DMS79 (cell line): ENCODE results near the gene DYNC1I1.

Source experiments
- DNase-seq: peaks from one replicate; lab custom pipeline; 2025; lab: John Stamatoyannopoulos, UW

DYNC1I1 gene

GRCh38 chr7:95971716-95972115 is 199.4 kb downstream of the DYNC1I1 start:
- no peak for DNase-seq

- DNase-seq: no peak
Observed at GRCh38 chr7:95972523-95972922, 200.2 kb downstream of the DYNC1I1 start.

GRCh38 chr7:95974108-95974507 is 201.8 kb downstream of the DYNC1I1 start:
- no peak for DNase-seq

GRCh38 chr7:95976369-95977060 is 204.2 kb downstream of the DYNC1I1 start:
- DNase-seq: no peak

- DNase-seq: no peak
Observed at GRCh38 chr7:95977994-95978393, 205.6 kb downstream of the DYNC1I1 start.

- DNase-seq: no peak
Observed at GRCh38 chr7:95980167-95980566, 207.8 kb downstream of the DYNC1I1 start.

GRCh38 chr7:95980706-95981105 is 208.4 kb downstream of the DYNC1I1 start:
- no peak for DNase-seq

- DNase-seq: peak; percentile 21
Observed at GRCh38 chr7:95986178-95986764, 213.9 kb downstream of the DYNC1I1 start.

- peak; percentile 47 for DNase-seq
Observed at GRCh38 chr7:95989301-95989700, 216.9 kb downstream of the DYNC1I1 start.

- DNase-seq: no peak
Observed at GRCh38 chr7:95993380-95993779, 221.0 kb downstream of the DYNC1I1 start.

GRCh38 chr7:95996174-95996573 is 223.8 kb downstream of the DYNC1I1 start:
- DNase-seq: no peak

GRCh38 chr7:95996886-95997285 is 224.5 kb downstream of the DYNC1I1 start:
- no peak for DNase-seq

- DNase-seq: no peak
Observed at GRCh38 chr7:95997632-95998031, 225.3 kb downstream of the DYNC1I1 start.

GRCh38 chr7:95999481-95999880 is 227.1 kb downstream of the DYNC1I1 start:
- DNase-seq: no peak

- no peak for DNase-seq
Observed at GRCh38 chr7:96004578-96004977, 232.2 kb downstream of the DYNC1I1 start.

- DNase-seq: no peak
Observed at GRCh38 chr7:96005271-96005670, 232.9 kb downstream of the DYNC1I1 start.

- no peak for DNase-seq
Observed at GRCh38 chr7:96009148-96009547, 236.8 kb downstream of the DYNC1I1 start.

- no peak for DNase-seq
Observed at GRCh38 chr7:96013836-96014235, 241.5 kb downstream of the DYNC1I1 start.

- no peak for DNase-seq
Observed at GRCh38 chr7:96014617-96015016, 242.3 kb downstream of the DYNC1I1 start.

- no peak for DNase-seq
Observed at GRCh38 chr7:96016056-96016586, 243.8 kb downstream of the DYNC1I1 start.

GRCh38 chr7:96016735-96017134 is 244.4 kb downstream of the DYNC1I1 start:
- no peak for DNase-seq

GRCh38 chr7:96017877-96018276 is 245.5 kb downstream of the DYNC1I1 start:
- no peak for DNase-seq

GRCh38 chr7:96021568-96021967 is 249.2 kb downstream of the DYNC1I1 start:
- DNase-seq: no peak

GRCh38 chr7:96023387-96023786 is 251.0 kb downstream of the DYNC1I1 start:
- no peak for DNase-seq
